NOMO-1 treated with dmso at 0.1 percent for 144 hours (cell line): ENCODE data around the gene POLR1G.
"Not testable (repeated sequence)": the region's sequence is repeated elsewhere in the genome, so short reads cannot be mapped to it uniquely, and the experiment has no call there.

Experiments
- DNase-seq: peaks from one replicate; lab custom pipeline; 2025; ENCODE audit not compliant: unreplicated experiment; lab: John Stamatoyannopoulos, UW

The POLR1G gene

DNA sequence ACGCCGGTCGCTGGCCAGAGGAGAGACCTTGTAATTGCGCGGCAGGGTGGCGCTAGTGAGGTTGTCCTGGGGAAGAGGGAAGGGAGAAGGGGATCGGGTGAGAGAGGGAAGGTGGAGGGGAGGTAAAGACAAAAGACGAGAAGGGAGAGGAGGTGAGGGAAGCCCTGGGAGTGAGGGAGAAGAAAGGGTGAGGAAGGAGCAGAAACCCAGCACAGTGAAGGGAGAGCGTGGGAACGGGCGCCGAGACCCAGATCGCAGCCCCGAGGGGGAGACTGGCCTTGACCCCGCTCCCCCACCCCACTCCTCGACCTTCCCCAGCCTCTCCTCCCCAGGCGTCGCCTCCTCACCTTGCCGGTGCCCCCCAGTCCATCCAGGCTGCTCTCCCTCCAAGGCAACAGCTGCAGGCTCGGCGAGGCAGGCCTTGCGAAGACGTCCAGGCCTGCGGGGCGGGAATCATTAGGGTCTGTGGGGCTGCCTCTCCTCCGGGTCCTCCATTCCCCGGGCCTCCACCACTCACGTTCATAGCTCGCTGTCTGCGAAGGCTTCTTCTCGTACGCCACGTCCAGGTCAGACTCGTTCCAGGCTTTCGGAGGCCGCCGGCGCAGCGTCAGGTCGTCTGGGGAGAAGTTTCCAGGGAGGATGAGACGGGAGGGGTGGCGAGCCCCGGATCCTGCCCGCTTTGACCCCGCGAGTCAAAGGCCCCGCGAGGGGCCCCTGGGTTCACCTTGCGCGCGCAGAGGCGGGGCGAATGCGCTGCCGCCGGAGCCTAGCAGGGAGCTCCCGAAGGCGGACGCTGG lies 10.4 kb upstream of the POLR1G start:
- DNase-seq = no peak

- no peak for DNase-seq
These were observed 6.3 kb upstream of the POLR1G start for GRCh38 chr19:45400192-45400591.

- DNase-seq = no peak
These were observed 4.6 kb upstream of the POLR1G start for GRCh38 chr19:45401815-45402214.

DNA sequence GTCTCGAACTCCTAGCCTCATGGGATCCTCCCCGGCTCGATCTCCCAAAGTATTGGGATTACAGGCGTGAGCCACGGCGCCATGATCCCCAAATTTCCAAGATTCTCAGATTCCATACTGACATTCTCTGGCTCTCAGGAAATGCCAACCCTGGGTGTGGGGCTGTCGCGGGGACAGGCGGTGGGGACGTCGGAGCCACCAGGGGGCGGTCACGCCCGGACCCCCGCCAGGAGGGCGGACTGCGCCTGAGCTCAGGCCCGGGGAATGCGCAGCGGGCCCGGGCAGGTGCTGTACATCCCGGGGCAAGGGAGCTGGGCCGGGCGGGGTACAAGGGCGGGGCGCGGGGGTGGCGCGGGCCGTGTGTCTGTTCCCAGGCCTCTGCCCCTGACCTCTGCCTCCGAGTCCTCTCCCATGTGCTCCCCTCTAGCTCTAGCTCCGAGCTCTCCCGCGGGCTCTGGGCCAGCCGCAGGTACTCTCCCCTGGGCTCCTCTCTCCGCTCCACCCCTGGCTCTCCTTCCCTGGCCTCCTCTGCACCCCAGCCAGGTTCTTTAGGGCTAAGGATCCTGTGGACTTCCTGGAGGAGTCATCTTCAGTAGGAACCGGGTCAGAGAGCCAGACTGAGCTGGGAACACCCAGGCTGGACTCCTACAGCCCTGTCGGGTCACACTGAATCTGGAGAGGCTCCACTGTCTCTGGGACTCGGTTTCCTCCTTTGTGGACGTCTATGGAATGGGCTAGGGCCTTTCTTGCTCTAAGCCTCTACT lies 4.0 kb upstream of the POLR1G start:
- no peak for DNase-seq

GRCh38 chr19:45403272-45403671 lies 3.2 kb upstream of the POLR1G start:
- DNase-seq = no peak

DNA sequence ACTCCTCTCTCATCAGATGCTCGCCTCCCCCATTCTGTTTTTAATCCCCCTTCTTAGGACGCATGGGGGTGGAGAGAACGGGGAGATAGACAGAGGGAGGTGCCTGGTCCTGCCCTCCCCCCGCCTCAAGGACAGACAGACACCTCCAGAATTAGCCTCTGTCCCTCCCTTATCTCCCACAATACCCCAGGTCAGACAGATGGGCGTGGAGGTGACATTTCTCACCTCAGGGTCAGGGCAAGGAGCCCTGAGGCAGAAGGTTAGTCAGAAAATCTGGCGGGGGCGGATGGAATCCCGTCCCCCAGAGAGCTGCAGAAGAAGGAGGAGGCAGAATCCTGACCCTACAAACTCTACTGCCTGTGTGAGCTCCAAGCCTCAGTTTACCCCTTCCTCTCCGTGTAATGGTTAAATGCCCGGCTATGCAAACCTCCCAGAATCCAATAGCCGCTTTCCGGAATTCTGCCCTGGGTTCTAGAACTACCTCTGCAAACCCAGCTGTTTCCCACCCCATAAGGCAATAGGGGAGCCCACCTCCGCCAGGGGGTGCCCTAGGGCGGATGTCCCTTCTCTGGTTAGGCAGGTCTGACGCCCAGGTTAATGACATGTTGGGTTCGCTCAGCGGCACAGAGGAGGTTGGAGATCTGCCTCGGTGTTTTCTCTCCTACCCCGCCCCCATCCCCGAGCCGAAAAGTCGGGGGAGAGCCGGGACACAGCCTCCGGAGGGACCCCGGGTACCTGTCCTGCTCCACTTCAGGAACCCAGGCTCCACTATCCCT lies 2.5 kb upstream of the POLR1G start:
- DNase-seq = peak; percentile 52

GRCh38 chr19:45404557-45405434 lies 1.6 kb upstream of the POLR1G start, which contains the start of gene PPP1R13L:
Gene PPP1R13L, minus strand, starts transcription at chr19:45405069. Its CDS starts 6,751 bp downstream, at chr19:45398318.
- DNase-seq = peak; percentile 16

GRCh38 chr19:45405435-45406225 lies 814 bp upstream of the POLR1G start:
- DNase-seq = peak; percentile 77

GRCh38 chr19:45407091-45407375 lies 589 bp downstream of the POLR1G start:
- DNase-seq = no peak

- not testable (repeated sequence) for DNase-seq
These were observed 1.1 kb downstream of the POLR1G start for GRCh38 chr19:45407585-45407984.

GRCh38 chr19:45408121-45408520 lies 1.7 kb downstream of the POLR1G start:
- DNase-seq = no peak

- DNase-seq = no peak
These were observed 2.5 kb downstream of the POLR1G start for GRCh38 chr19:45408830-45409556.

DNA sequence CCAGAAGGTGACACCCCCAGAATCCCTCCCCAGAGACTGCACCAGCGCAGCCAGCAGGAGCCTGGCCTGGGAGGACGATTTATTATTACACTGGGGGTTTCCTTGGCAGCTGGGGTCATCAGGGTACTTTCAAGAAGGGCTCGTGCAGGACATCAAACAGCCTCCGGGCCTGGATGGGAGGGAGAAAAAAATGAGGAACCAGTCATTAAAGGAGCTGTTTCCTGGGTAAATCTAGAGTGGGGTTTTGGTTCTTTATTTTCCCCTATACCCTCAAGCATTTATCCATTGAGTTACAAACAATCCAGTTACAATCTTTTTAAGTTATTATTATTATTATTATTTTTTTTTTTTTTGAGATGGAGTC lies 3.1 kb downstream of the POLR1G start:
- DNase-seq = peak; percentile 46

DNA sequence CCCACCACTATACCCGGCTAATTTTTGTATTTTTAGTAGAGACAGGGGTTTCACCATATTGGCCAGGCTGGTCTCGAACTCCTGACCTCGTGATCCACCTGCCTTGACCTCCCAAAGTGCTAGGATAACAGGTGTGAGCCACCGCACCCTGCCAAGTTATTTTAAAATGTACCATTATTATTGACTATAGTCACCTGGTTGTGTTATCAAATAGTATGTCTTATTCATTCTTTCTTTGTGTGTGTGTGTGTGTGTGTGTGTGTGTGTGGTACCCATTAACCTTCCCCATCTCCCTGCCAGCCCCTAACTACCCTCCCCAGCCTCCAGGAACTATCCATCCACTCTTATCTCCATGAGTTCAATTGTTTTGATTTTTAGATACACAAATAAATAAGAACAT lies 3.9 kb downstream of the POLR1G start:
- not testable (repeated sequence) for DNase-seq

DNA sequence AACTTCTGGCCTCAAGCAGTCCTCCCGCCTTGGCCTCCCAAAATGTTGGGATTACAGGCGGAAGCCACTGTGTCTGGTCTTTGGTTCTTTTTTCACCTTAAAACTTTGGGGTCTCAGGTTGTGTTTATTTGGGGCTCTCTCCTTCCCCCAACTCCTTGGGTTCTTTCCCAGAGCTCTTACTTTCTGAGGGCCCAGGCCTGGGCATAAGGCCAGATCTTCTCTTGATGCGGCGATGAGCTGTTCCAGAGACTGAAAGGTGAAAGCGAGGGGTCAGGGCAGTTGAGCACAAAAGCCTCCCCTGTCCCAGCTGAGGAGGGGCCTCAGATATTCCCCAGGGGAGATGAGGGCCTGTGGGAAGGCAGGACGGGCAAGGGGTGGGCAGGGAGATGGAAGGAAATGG lies 7.1 kb downstream of the POLR1G start:
- no peak for DNase-seq

- no peak for DNase-seq
These were observed 8.0 kb downstream of the POLR1G start for GRCh38 chr19:45414468-45414867.

DNA sequence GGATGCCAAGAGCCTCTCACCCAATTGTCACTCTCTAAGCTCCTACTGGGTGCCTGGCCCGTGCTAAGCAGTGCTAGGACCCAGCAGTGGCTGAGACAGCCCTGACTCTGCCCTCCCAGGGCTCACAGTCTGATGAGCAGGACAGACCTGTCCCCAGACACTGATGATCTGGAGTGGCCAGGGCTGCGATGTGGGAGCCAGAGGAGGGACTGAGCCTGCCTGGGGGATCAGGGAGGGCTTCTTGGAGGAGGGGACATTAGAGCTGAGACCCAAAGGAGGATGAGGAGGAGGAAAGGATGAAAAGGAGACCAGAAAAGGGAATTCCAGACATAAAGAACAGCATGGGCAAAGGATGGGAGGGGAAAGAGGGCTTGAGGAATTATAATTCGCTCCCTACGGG lies 10.7 kb downstream of the POLR1G start:
- DNase-seq = no peak

- no peak for DNase-seq
These were observed 12.4 kb downstream of the POLR1G start for GRCh38 chr19:45418802-45419201.

DNA sequence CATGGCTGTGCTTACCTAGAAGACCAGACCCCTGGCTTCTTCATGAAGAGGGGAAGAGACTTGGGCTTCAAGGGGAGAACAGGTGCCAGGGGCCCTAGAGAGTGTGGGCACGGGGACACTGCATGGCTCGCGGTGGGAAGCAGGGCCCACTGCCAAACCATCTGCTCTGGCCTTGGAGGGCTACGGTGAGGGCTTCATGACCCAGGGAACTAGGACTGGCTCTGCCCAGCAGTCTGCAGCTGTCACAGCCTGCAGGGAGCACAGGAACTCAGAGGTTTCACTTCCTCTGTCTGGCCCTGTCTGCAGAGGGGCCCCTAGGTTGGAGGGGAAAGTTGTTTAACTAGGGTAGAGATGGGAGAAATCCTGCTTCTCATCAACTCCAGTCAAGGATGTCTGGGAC lies 13.0 kb downstream of the POLR1G start:
- DNase-seq = peak; percentile 86
